GOT3 (cell line): ENCODE data around the gene PCDHA3.
"Not testable (repeated sequence)": the region's sequence is repeated elsewhere in the genome, so short reads cannot be mapped to it uniquely, and the experiment has no call there.

Experiments used
- DNase-seq: peaks from one replicate; lab custom pipeline; 2025; ENCODE audit warnings: mixed read lengths; lab: John Stamatoyannopoulos, UW

Gene PCDHA3

GRCh38 chr5:140821375-140822280 lies 20.8 kb downstream of the PCDHA3 start, which contains the start of gene PCDHA5:
Gene PCDHA5 (plus strand): TSS chr5:140821613.
- no peak for DNase-seq

GRCh38 chr5:140822281-140822629 lies 21.4 kb downstream of the PCDHA3 start:
- no peak for DNase-seq

GRCh38 chr5:140822969-140823368 lies 22.1 kb downstream of the PCDHA3 start:
- not testable (repeated sequence) for DNase-seq

GRCh38 chr5:140823475-140823874 lies 22.6 kb downstream of the PCDHA3 start:
- no peak for DNase-seq

GRCh38 chr5:140827704-140828361 lies 27.0 kb downstream of the PCDHA3 start, which contains the start of gene PCDHA6:
Gene PCDHA6 (plus strand): TSS chr5:140827960. CDS start chr5:140828092, 132 bp downstream.
- no peak for DNase-seq

GRCh38 chr5:140828362-140828737 lies 27.5 kb downstream of the PCDHA3 start:
- no peak for DNase-seq

GRCh38 chr5:140829511-140830501 lies 28.9 kb downstream of the PCDHA3 start:
- not testable (repeated sequence) for DNase-seq

GRCh38 chr5:140833993-140834392 lies 33.1 kb downstream of the PCDHA3 start, which contains the start of gene PCDHA7:
Gene PCDHA7 (plus strand): TSS chr5:140834269. CDS start chr5:140834384, 115 bp downstream.
- DNase-seq = no peak

GRCh38 chr5:140834439-140835008 lies 33.7 kb downstream of the PCDHA3 start:
- not testable (repeated sequence) for DNase-seq

- DNase-seq = no peak
Observed at GRCh38 chr5:140835622-140836510, 35.0 kb downstream of the PCDHA3 start.

- no peak for DNase-seq
Observed at GRCh38 chr5:140840978-140841962, 40.4 kb downstream of the PCDHA3 start, which contains the start of gene PCDHA8. Gene PCDHA8 (plus strand): TSS chr5:140841187. CDS start chr5:140841322, 135 bp downstream.

- no peak for DNase-seq
Observed at GRCh38 chr5:140842798-140843733, 42.2 kb downstream of the PCDHA3 start.

- DNase-seq = not testable (repeated sequence)
Observed at GRCh38 chr5:140848139-140849102, 47.6 kb downstream of the PCDHA3 start, which contains the start of gene PCDHA9. Gene PCDHA9 (plus strand): TSS chr5:140848382. CDS start chr5:140848496, 114 bp downstream.

GRCh38 chr5:140849831-140850634 lies 49.2 kb downstream of the PCDHA3 start:
- not testable (repeated sequence) for DNase-seq
